Activated CD4-positive, alpha-beta T cell treated with anti-CD3 and anti-CD28 coated beads for 24 hours (primary cell): ENCODE data around the gene EDNRA.

Source experiments
- DNase-seq, 2 donors: peaks; one replicate each; pipeline ENCODE4 v3.0.0-alpha.2; 2020; ENCODE audit warnings: low read depth in 2 of 2

The EDNRA gene

DNA sequence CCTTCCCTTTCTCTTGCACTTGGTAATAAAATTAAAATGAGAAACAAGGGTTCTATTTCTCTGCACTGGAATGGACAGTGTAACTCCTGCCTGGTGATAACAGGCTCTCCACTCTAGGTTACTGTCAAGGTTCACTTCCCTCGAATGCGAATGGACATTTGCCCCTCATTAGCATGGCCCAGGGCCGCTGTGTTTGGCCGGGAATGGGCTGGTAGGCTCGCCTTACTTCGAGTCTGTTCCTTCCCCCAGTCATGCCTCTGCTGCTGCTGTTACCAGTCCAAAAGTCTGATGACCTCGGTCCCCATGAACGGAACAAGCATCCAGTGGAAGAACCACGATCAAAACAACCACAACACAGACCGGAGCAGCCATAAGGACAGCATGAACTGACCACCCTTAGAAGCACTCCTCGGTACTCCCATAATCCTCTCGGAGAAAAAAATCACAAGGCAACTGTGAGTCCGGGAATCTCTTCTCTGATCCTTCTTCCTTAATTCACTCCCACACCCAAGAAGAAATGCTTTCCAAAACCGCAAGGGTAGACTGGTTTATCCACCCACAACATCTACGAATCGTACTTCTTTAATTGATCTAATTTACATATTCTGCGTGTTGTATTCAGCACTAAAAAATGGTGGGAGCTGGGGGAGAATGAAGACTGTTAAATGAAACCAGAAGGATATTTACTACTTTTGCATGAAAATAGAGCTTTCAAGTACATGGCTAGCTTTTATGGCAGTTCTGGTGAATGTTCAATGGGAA lies 61.5 kb downstream of the EDNRA start:
- no peak for DNase-seq

DNA sequence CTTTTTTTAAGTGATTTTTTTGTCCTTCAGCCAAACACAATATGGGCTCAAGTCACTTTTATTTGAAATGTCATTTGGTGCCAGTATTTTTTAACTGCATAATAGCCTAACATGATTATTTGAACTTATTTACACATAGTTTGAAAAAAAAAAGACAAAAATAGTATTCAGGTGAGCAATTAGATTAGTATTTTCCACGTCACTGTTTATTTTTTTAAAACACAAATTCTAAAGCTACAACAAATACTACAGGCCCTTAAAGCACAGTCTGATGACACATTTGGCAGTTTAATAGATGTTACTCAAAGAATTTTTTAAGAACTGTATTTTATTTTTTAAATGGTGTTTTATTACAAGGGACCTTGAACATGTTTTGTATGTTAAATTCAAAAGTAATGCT lies 62.1 kb downstream of the EDNRA start:
- no peak for DNase-seq

DNA sequence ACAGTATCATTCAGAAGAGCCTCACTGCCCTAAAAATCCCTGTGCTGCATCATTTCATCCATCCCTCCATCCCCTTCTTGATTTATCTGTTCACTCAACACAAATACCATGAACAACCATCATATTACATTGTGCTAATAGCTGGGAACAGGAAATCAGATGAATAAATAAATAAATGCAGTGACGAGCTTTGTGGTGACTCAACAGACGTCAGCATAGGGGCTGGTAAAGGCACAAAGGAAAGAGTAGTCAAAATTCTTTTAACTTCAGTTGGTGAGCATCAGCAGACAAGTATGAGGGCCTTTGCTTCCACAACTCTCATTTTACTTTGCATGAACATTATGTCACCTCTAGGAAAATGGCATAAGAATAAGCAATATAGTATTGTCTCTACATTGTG lies 65.5 kb downstream of the EDNRA start:
- no peak for DNase-seq

DNA sequence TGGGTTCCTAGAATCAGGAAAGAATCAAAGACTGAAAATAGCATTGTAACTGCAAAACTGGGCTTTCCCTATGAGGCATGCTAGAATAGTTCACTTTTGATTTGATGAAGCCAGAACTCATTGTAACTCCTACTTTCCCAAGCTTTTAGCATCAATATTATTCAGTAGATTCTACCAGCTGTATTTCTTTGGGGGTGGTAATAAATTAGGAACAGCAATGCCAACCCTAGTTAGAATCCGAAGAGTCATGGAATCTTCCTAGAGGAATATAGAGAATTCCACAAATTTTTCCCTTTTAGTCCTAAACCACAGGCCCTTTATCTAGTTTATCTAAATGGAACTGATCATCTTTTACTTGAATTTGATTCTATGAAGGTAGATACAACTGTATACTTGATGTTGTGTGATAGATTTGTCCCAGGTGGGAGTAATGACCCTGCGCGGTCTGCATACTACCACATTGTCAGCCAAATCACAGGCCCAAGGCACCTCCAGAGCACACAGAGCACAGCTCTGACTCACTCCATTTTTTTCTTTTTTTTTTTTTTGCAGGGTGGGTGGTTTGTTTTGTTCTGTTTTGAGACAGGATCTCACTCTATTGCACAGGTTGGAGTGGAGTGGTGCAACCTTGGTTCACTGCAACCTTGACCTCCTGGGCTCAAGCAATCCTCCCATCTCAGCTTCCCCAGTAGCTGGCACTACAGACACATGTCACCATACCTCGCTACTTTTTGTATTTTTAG lies 66.6 kb downstream of the EDNRA start:
- DNase-seq = no peak

DNA sequence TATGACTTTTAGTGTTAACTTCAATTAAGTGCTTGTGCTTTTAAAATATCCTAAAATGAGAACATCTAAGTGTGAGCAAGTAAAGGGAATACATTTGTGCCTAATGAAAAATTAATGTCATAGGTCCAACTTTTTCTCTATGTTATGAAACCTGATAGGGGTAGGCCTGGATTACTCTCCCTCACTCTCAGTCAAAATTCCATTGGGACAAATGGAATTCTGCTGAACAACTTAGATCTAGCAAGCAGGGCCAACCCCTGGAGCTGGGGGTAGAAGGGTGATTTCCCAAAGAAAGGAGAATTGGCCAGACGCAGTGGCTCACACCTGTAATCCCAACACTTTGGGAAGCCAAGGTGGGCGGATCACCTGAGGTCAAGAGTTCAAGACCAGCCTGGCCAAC lies 67.4 kb downstream of the EDNRA start:
- DNase-seq = no peak

DNA sequence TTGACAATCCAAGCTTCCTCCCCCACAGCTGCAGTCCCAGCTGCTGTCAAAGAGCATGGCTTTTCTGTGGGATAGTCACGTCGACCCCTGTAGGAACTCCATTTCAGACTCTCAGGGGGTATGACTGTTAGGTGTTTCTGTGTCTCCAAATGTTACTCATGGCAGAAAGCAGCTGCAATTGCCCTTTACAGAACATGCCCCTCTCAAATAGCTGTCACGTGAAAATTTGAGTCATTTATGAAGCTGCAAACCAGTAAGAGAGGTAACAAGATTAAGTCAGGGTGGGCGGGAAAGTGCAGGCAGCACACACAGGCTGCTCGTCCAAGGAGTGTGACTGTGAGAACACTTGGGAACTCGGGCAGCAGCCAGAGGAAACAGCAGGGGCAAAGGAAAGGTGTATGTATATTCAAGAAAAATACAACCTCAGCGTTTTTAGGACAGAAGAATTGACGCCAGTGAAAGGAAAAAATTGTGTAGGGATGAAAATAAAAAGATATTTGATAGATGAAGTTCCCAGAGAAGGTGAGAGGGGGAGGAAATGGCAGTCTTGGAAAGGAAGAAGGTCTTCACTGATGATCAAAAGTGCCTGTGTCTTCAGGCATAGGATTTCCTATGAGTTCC lies 69.8 kb downstream of the EDNRA start:
- DNase-seq = no peak

DNA sequence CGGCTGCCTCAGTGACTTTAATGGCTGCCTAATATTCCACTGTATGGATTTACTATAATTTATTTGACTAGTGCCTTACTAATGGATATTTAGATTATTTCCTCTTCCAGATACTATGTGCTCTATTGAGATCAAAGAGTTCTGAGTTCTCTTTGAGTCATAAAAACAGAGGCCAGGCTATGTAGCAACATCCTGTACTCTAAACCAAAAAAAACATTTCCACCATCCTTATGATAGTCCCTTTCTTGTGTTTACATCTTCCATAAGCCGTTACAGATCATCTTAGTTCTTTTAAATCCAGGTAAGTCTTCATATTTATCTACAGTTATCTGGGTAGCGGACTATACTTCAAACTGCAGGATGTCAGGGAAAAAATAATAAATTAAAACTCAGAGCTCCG lies 79.7 kb downstream of the EDNRA start:
- no peak for DNase-seq

DNA sequence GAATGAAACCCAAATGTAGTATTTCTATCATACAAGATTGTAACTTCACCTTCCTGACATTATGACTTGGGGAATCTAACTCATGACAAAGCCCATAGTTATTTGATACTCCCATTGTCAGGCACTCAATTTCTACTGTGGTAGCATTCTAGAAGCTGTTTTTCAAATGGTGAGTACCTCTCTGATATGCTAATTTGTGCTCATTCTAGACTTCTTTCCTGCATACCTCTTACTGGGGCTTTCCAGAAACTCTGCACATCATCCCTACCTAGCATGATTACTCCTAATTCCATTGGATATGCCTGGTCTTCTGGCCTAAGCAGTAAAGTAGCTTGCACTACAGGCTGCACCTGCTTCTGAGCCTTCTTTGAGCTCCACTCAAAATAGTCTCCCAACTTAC lies 85.9 kb downstream of the EDNRA start:
- DNase-seq = no peak

DNA sequence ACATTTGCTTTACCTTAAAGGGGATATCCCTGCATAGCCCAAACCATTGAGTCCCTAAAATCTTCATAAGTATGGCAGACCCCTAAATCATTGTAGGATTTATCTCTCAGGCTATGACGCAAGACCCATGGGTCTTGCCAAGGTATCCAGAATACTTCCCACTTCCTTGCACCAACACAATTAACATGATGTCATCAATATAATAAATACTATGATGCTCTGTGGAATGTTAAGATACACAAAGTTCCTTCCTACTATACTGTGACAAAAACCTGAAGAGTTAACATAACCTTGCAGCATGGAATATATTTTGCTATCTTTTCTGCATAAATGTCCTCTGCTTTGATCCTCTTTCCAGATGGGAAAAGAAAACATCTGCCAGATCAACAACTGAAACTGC lies 86.4 kb downstream of the EDNRA start:
- no peak for DNase-seq

DNA sequence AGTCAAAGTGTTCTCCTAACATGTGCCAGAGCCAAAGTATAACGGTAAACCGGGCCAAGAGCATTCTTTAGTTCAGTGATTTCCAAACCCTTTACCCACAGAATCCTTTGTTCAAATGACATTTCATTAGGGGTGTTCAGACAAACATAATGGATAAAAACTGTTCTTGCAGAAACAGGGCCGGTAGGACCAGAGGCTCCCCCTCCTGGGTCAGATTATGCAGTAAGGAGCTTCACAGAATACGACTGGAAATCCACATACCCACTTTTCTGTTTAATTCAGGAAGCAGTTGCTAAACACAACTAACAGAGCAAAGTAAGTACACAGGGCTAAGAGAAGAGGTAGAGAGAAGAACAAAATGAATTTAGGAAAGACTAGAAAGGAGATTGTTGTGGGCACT lies 89.7 kb downstream of the EDNRA start:
- DNase-seq = no peak

DNA sequence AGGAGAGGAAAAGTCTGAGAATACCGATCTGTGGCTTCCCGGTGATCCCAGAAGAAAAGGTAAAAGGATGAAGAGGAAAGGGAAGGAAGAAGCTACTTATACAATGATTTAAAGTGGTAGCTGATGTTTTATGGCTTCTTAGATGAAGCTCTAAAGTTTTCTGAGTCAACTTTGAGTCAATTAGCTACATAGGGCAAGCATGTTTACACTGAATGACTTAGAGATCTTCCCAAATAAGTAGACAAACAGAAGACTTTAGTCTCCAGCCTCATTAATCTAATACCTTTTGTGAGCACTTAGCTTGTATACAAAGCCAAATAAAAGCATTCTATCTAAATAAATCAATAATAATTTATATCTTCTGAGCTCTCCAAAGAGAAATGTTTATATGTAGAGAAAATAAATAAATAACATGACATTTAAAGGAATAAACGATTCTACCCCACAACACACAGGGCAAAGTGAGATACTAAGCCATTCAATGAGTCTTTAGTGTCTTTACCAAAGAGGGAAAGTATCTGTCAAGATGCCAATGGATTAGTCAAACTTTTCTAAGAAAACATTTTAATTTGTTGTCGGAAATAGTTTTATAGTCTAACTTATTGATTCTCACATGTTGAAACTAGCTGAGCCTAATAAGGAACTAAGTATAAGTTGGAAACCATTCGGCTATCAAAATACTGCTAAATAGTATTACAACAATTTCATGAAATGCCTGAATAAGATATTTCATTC lies 90.3 kb downstream of the EDNRA start:
- DNase-seq = no peak

DNA sequence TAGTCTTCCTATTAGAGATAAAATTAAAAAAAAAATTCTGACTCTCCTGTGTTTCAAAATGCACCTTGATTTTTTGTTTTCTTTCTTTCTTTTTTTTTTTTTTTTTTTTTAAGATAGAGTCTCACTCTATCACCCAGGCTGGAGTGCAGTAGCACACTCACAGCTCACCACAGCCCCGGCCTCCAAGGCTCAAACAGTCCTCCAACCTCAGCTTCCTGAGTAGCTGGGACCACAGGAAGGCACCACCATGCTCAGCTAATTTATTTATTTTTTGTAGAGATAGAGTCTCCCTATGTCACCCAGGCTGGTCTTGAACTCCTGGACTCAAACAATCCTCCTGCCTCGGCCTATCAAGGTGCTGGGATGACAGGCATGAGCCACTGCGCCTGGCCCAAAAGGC lies 95.2 kb downstream of the EDNRA start:
- no peak for DNase-seq

DNA sequence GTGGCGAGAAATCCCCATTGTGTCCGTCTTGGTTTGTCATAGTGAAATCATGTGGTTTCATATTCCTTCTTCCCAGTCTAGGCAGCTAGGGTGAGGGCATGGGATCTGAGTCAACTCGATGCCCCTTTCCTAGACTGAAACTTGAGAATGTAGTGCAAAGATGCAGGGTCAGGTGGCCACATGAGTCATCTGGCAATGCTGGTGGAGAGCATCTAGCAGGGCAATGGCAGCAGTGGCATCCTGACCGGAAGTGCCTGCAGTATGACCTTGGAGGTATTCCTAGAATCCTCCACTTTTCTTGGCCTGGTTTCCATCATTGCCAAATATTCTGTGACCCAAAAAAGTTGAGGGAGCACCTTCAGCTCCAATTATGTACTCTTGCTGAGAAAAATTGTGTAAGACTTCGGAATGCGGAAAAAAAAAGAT lies 97.2 kb downstream of the EDNRA start:
- DNase-seq = no peak

DNA sequence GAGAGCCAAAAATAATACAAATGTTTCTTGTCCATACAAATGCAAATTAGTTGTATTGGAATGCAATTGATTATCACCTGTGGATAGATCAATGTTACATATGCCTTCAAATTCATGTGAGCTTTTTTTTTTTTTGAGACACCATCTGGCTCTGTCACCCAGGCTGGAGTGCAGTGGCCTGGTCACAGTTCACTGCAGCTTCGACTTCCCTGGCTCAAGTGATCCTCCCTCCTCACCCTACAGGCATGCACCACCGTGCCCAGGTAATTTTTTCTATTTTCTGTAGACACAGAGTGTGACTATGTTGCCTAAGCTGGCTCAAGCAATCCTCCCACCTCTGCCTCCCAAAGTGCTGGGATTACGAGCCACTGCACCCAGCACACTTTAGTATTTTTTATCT lies 97.7 kb downstream of the EDNRA start:
- DNase-seq = no peak

DNA sequence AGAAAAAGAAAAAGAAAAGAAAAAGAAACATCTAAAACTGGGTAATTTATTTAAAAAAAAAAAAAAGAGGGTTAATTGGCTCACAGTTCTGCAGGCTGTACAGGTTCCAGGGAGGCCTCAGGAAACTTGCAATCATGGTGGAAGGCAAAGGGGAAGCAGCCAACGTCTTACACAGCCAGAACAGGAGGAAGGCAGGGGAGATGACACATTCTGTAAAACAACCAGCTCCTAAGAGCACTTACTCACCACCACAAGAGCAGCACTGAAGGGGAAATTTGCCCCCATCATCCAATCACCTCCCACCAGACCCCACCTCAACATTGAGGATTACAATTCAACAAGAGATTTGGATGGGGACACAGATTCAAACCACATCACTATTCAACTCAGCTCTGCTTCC lies 99.5 kb downstream of the EDNRA start:
- no peak for DNase-seq

DNA sequence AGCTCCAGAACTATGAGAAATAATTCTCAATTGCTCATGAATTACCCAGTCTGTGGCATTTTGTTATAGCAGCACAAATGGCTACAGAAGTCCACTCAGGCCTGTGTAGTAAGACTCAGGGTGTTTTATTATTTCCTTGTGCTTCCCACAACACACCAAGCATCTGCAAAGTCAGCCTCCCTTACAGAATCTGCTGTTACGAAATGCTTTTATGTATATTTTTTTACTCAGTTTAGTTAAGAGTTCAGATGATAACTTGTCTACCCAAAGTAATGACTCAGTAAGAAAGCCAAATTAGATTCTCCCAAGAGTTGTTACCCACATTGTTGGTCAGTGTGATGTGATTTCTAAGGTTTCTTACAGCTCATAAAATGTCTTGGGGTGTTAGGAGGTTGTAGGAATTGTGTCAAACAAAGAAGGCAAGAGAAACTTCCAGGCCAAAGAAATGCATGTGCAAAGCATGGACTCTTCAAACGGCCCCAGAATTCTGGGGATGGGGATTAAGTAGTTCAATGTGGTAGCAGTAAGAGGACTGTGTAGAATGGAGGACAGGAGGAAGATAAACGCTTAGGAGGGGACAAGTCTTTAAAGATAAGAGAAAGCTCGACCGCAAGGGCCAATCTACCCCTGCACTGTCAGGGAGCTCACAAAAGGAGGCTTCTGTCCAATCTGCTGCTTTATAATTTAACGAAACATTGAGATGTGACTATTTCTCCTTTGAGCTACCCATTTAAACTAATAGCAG lies 100.9 kb downstream of the EDNRA start:
- no peak for DNase-seq

DNA sequence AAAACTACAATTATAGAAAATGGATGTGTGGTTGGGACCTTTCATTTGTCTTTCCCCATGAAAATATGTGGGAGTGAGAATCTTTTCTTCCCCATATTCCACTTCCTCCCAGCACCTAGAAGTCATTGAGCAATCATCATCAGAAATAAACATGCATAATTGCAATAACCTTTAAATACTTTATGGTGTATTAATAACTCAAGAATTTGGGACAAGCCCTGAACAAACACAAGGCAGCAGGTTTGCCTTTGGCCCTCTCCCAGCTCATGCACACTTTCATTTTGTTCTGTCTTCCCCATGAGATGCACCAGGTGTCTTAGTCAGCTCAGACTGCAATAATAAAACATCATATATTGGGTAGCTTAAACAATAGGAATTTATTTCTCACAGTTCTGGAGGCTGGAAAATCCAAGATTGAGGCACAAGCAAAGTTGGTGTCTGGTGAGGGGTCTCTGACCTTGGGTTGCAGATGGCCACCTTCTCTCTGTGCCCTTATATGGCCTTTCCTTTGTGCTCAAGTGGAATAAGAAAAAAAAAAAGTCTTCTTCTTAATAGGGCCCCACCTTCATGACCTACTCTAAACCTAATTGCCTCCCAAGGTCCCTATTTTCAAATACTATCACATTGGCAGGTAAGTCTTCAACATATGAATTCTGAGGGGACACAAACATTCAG lies 101.6 kb downstream of the EDNRA start:
- no peak for DNase-seq

DNA sequence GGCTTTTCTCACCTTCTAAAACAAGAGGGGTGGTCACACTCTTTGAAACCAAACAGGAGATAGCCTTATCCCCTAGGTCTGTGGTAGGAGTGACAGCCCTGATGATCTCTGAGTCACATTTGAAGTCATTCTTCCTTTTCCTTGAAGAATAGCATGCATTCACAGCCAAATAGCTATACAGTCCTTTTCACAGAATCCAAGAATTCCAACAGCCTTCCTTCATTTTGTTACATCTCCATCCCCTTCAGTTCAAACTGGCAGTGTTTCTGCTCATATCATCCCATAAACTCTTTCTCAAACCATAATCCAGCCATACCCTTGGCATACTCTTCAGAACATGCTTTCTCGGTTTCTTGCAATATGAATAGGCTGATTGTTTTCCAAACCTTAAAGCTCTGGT lies 103.0 kb downstream of the EDNRA start:
- no peak for DNase-seq

DNA sequence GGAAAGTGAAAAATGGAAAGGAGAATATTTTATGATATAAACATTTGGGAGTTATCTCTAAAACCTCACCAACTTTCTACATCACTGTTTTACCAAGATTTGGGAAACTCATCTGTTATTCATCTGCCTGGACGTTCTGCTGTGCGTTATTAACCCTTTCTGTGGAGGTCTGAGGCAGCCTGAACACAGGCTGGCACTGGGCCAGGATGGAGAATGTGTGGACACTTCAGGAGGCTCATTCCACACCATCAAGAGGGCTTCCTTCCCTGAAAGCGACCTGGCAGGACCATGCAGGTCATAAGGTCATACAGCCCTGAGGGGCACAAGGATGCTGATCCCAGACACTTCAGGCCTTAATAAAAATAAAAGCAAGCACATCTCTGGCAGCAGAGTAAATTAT lies 105.1 kb downstream of the EDNRA start:
- no peak for DNase-seq

DNA sequence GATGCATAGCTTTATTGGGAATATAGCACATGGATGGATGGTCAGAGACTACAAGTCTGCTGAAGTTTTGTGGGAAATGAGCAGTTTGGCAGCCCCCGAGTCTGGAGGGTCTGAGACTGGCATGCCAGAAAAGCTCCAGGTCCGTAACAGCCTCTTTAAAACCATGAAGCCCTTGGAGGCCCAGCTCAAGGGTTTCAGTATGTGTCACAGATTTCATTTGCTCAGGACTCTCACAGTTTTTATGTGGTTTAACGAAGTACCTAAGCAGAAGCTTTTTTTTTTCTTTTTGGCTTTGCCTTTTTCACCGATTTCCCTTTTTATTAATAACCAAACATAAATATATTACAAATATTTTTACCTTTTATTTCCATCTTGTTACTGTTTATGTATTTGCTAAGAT lies 105.7 kb downstream of the EDNRA start:
- no peak for DNase-seq

DNA sequence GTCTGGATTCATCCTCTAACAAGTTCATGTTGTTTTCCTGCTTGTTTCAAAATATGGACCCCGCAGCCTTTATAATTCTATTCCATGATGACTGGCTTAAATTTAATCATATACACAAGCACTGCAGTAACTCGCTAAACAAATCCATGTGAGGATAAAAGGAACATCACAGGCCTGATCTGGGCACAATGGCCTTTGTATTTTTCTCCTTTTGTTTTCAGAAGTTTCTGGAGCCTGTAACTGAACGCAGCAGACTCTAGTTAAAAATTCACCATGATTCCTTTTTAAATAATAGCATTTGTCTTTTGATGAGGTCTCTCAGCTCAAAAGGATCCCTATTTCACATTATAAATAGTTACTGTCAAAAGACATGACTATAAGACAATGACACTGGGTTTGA lies 106.1 kb downstream of the EDNRA start:
- DNase-seq = no peak
